Neural crest cell (in vitro differentiated cells): Measurements from ENCODE around the gene PPP1R9A. TPM values are rescaled to one million over a fixed set of nuclear protein-coding genes. Genes with fewer than 3 reads are reported as not detected.

ENCODE experiments used
- DNase-seq: peaks from one replicate; pipeline ENCODE4 v3.0.0; 2021; ENCODE audit warnings: low read depth, mixed read lengths, low spot score
- H3K27ac Mint-ChIP-seq: one replicate; pipeline ENCODE4 v1.8.0; 2021; ENCODE audit warnings: mild to moderate bottlenecking, mixed read lengths; ENCODE audit not compliant: unreplicated experiment
- H3K27me3 Mint-ChIP-seq: 2 replicates; pipeline ENCODE4 v1.8.0; 2021; ENCODE audit warnings: low read depth, mild to moderate bottlenecking, mixed read lengths
- H3K36me3 Mint-ChIP-seq: 2 replicates; pipeline ENCODE4 v1.8.0; 2021; ENCODE audit warnings: low read depth, mild to moderate bottlenecking, mixed read lengths
- H3K4me1 Mint-ChIP-seq: 2 replicates; pipeline ENCODE4 v1.8.0; 2021; ENCODE audit warnings: mixed read lengths
- H3K4me3 Mint-ChIP-seq: one replicate; pipeline ENCODE4 v1.8.0; 2021; ENCODE audit warnings: mild to moderate bottlenecking, mixed read lengths
- H3K9me3 Mint-ChIP-seq: 2 replicates; pipeline ENCODE4 v1.8.0; 2021; ENCODE audit warnings: mixed read lengths
- CTCF ChIP-seq: fragments of 200-600 bp; sonication (generic); conservative IDR thresholded peaks from 2 replicates; pipeline ENCODE4 v1.5.0; 2021; ENCODE audit warnings: antibody characterized with exemption, mild to moderate bottlenecking
- total RNA-seq: library from RNA; stranded (reverse); gene quantifications from 2 replicates; pipeline ENCODE4 v1.2.1, GENCODE V29; 2021

PPP1R9A gene
- total RNA-seq, 1 donor from 2014 or later, result 21.2 TPM

- Mint-ChIP-seq H3K9me3 (no peaks in the 10 kb centered on the region), H3K36me3 (no peaks in the 10 kb centered on the region), H3K4me3 (no peak overlapping the region), H3K27me3 (no peaks in the 10 kb centered on the region), H3K27ac (no peak overlapping the region), H3K4me1 (peaks cover 6% of the 10 kb centered on the region)
- no peak for DNase-seq
- TF ChIP-seq CTCF, result no peak
Observed at GRCh38 chr7:95062901-95063300, 155.5 kb downstream of the PPP1R9A start.

GRCh38 chr7:95066737-95067530 is 159.5 kb downstream of the PPP1R9A start:
- TF ChIP-seq CTCF, result no peak
- Mint-ChIP-seq H3K27me3 (no peaks in the 10 kb centered on the region), H3K4me1 (no peaks in the 10 kb centered on the region), H3K27ac (no peak overlapping the region), H3K9me3 (no peaks in the 10 kb centered on the region), H3K36me3 (no peaks in the 10 kb centered on the region), H3K4me3 (no peak overlapping the region)
- DNase-seq, result no peak

- Mint-ChIP-seq H3K27me3 (no peaks in the 10 kb centered on the region), H3K4me3 (no peak overlapping the region), H3K9me3 (peaks cover 4% of the 10 kb centered on the region), H3K27ac (no peak overlapping the region), H3K4me1 (no peaks in the 10 kb centered on the region), H3K36me3 (peaks cover 7% of the 10 kb centered on the region)
- no peak for DNase-seq
- TF ChIP-seq CTCF, result no peak
Observed at GRCh38 chr7:95088536-95089215, 181.3 kb downstream of the PPP1R9A start.

- Mint-ChIP-seq H3K36me3 (peaks cover 5% of the 10 kb centered on the region), H3K27me3 (no peaks in the 10 kb centered on the region), H3K9me3 (peaks cover 2% of the 10 kb centered on the region), H3K27ac (no peak overlapping the region), H3K4me1 (peaks cover under 1% of the 10 kb centered on the region), H3K4me3 (no peak overlapping the region)
- DNase-seq, result no peak
- TF ChIP-seq CTCF, result no peak
Observed at GRCh38 chr7:95089414-95090315, 182.3 kb downstream of the PPP1R9A start.

- Mint-ChIP-seq H3K36me3 (no peaks in the 10 kb centered on the region), H3K27me3 (no peaks in the 10 kb centered on the region), H3K4me3 (no peak overlapping the region), H3K9me3 (no peaks in the 10 kb centered on the region), H3K4me1 (peaks cover 19% of the 10 kb centered on the region), H3K27ac (no peak overlapping the region)
- no peak for DNase-seq
- no peak for TF ChIP-seq CTCF
Observed at GRCh38 chr7:95092324-95092723, 184.9 kb downstream of the PPP1R9A start.
